ENCODE results near the gene NEUROD2. TPM values are rescaled to one million over a fixed set of nuclear protein-coding genes. Genes with fewer than 3 reads are reported as not detected.

Gene NEUROD2
- total and polyA plus RNA-seq, 8 donors: 0.03 to 0.31 (median 0.25) TPM; not detected in 5

- Histone ChIP-seq H3K27me3 (peaks cover 0 to under 1% (median 0%) of the 10 kb centered on the region in 3 donors), H3K4me1 (peaks cover 6 to 20% (median 17%) of the 10 kb centered on the region in 4 donors), H3K36me3 (peaks cover 0 to 31% (median 29%) of the 10 kb centered on the region in 4 donors), H3K27ac (no peak overlapping the region), H3K9me3 (peaks cover 0 to 5% (median 0%) of the 10 kb centered on the region in 4 donors), H3K4me3 (no peak overlapping the region)
- no peak for TF ChIP-seq EP300 (IDR thresholded peaks at IDR 0.05)
- TF ChIP-seq, protein P1, sequence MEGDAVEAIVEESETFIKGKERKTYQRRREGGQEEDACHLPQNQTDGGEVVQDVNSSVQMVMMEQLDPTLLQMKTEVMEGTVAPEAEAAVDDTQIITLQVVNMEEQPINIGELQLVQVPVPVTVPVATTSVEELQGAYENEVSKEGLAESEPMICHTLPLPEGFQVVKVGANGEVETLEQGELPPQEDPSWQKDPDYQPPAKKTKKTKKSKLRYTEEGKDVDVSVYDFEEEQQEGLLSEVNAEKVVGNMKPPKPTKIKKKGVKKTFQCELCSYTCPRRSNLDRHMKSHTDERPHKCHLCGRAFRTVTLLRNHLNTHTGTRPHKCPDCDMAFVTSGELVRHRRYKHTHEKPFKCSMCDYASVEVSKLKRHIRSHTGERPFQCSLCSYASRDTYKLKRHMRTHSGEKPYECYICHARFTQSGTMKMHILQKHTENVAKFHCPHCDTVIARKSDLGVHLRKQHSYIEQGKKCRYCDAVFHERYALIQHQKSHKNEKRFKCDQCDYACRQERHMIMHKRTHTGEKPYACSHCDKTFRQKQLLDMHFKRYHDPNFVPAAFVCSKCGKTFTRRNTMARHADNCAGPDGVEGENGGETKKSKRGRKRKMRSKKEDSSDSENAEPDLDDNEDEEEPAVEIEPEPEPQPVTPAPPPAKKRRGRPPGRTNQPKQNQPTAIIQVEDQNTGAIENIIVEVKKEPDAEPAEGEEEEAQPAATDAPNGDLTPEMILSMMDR (IDR thresholded peaks at IDR 0.05): no peak
- no peak for TF ChIP-seq POLR2AphosphoS5 (IDR thresholded peaks at IDR 0.05)
- no peak for TF ChIP-seq POLR2A (IDR thresholded peaks at IDR 0.05)
- WGBS, 5 donors: 78 to 89% (median 78%) methylated on average over 2 of the region's 2 CpGs
- intact Hi-C loops (cut with DNase I; ENCODE audit: low total_unique reads): no loop called here
- no peak for DNase-seq
Observed at GRCh38 chr17:39572121-39572520, 35.6 kb downstream of the NEUROD2 start.

DNA sequence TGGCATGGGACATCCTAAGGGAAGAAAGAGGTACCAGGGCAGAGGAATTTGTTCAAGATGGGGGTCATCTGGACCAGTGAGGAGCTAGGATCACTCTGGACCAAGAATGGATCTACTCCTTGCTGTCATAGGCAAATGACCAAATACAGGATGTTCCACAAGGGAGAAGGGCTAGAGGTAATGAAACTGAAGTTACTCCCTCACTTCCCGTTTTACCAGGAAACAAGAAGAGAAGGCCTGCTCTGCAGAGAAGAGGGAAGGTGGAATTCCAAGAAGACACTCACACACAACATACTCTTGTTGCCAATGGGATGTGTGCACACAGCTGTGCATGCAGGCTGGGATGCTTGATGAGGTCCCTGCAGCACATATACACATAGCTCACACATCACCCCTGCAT is 38.6 kb downstream of the NEUROD2 start:
- Histone ChIP-seq H3K27ac (no peak overlapping the region), H3K36me3 (peaks cover 10 to 61% (median 58%) of the 10 kb centered on the region in 4 donors), H3K4me1 (peaks cover 3 to 17% (median 13%) of the 10 kb centered on the region in 4 donors), H3K9me3 (peaks cover 0 to 5% (median 0%) of the 10 kb centered on the region in 4 donors), H3K4me3 (no peak overlapping the region), H3K27me3 (no peaks in the 10 kb centered on the region)
- no peak for DNase-seq
- TF ChIP-seq POLR2A (IDR thresholded peaks at IDR 0.05) (no peak), EP300 (IDR thresholded peaks at IDR 0.05) (no peak), POLR2AphosphoS5 (IDR thresholded peaks at IDR 0.05) (no peak)
- TF ChIP-seq, protein P1 (IDR thresholded peaks at IDR 0.05): no peak
- intact Hi-C loops (cut with DNase I; ENCODE audit: low total_unique reads): no loop called here
- 43 to 82% (median 62%) methylated on average over 1 of the region's 1 CpG for WGBS, 5 donors

- DNase-seq: no peak
- Histone ChIP-seq H3K27ac (no peak overlapping the region), H3K36me3 (peaks cover 10 to 64% (median 60%) of the 10 kb centered on the region in 4 donors), H3K27me3 (no peaks in the 10 kb centered on the region), H3K4me1 (peaks cover 0 to 13% (median 9%) of the 10 kb centered on the region in 4 donors), H3K9me3 (peaks cover 0 to 5% (median 0%) of the 10 kb centered on the region in 4 donors), H3K4me3 (no peak overlapping the region)
- intact Hi-C loops (cut with DNase I; ENCODE audit: low total_unique reads): no loop called here
- WGBS, 5 donors: 81 to 90% (median 82%) methylated on average over 9 of the region's 9 CpGs
- no peak for TF ChIP-seq EP300 (IDR thresholded peaks at IDR 0.05)
- TF ChIP-seq, protein P1 (IDR thresholded peaks at IDR 0.05): no peak
Observed at GRCh38 chr17:39568702-39569101, 39.0 kb downstream of the NEUROD2 start.

DNA sequence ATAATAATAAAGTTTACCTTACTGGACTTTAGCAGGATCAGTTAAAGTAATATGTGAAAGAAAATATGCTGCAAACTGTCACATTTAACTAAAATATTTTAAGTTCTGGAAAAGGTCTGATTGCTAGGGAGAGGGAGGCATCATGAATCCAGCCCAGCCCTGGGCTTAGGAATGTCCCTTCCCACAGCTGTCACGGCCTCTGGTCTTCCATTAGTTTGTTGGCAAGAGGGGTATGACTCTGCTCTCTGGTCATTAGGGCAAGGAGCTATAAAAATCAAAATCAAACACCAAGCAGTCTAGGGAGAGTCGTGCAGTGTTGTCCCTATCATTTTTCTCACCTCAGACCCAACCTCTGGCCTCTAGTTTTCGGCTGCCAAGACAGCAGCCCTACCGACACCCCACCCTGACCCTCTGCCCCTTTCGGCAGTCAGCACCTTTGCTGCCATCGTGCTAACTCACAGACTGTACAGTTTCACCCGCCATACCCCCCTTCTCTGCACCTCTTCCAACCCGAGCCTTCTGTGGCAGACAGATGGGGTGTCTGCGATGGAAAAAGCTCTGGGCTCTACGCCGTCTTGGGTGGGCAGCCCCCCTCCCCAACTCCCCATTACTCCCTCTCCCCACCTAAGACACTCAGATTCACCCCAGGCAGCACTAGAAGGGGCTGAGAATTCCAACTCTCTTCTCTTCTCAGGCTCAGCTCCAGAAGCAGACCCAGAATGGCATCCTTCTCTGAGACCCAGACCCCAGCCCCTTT is 41.4 kb downstream of the NEUROD2 start:
- intact Hi-C loops (cut with DNase I; ENCODE audit: low total_unique reads): no loop called here
- Histone ChIP-seq H3K4me1 (peaks cover 0 to 7% (median 0%) of the 10 kb centered on the region in 4 donors), H3K27ac (no peak overlapping the region), H3K36me3 (peaks cover 10 to 71% (median 70%) of the 10 kb centered on the region in 4 donors), H3K9me3 (peaks cover 0 to 2% (median 0%) of the 10 kb centered on the region in 4 donors), H3K4me3 (no peak overlapping the region), H3K27me3 (no peaks in the 10 kb centered on the region)
- 76 to 91% (median 88%) methylated on average over 11 of the region's 11 CpGs for WGBS, 5 donors
- TF ChIP-seq POLR2A (IDR thresholded peaks at IDR 0.05) (no peak), EP300 (IDR thresholded peaks at IDR 0.05) (no peak), POLR2AphosphoS5 (IDR thresholded peaks at IDR 0.05) (no peak)
- TF ChIP-seq, protein P1 (IDR thresholded peaks at IDR 0.05): no peak
- DNase-seq: no peak
